B cell (primary cell): Measurements from ENCODE around the gene CBL. TPM values are rescaled to one million over a fixed set of nuclear protein-coding genes. Genes with fewer than 3 reads are reported as not detected.

Experiments used
- ATAC-seq: fragments of 200-7000 bp; cut with Tn5 transposase; one replicate; pipeline ENCODE4 v1.10.0; 2021; ENCODE audit warnings: low read depth, mild to moderate bottlenecking, moderate number of reproducible peaks, moderate library complexity
- CTCF ChIA-PET: fragments of 350-600 bp; sonication (Branson Sonifier 250); formaldehyde crosslinking; loops from one replicate; lab custom pipeline; 2021; ENCODE audit warnings: antibody characterized with exemption, inconsistent platforms; lab: Charles Lee
- POLR2A ChIA-PET: fragments of 350-600 bp; sonication (Branson Sonifier 250); formaldehyde crosslinking; loops from one replicate; lab custom pipeline; 2021; ENCODE audit warnings: antibody characterized with exemption; lab: Charles Lee
- DNase-seq: peaks from one replicate; pipeline ENCODE4 v3.0.0; 2013
- H2AFZ ChIP-seq: 2 replicates; pipeline ENCODE4 v1.6.1; 2012; ENCODE audit warnings: mild to moderate bottlenecking, low read depth, low read length; ENCODE audit not compliant: insufficient read depth, poor library complexity, severe bottlenecking
- H3K27ac ChIP-seq, 2 donors: 1 replicate in 1 of 2; 2 replicates in 1 of 2; pipeline ENCODE4 v1.5.1; 2012 to 2013; ENCODE audit warnings: low read length in 2 of 2, mild to moderate bottlenecking in 2 of 2, moderate library complexity in 1 of 2
- H3K27me3 ChIP-seq, 4 experiments: fragments of 200-600 bp in 1 of 4; sonication (generic) in 1 of 4; replicated peaks in 1 of 4; 1 replicate in 2 of 4; 2 replicates in 2 of 4; pipeline versions ENCODE4 v1.6.1 to v1.7.0; 2013 to 2016; ENCODE audit warnings: low read length in 3 of 4, mild to moderate bottlenecking in 2 of 4, mixed read lengths in 1 of 4, moderate library complexity in 1 of 4; ENCODE audit not compliant: insufficient read depth in 4 of 4, control insufficient read depth in 3 of 4; ENCODE audit errors: control extremely low read depth in 1 of 4
- H3K36me3 ChIP-seq, 2 experiments: replicated peaks in 1 of 2; 1 replicate in 1 of 2; 2 replicates in 1 of 2; pipeline versions ENCODE4 v1.6.1 to v1.7.1; 2013; ENCODE audit warnings: low read length in 1 of 2; ENCODE audit not compliant: insufficient read depth in 2 of 2, control insufficient read depth in 1 of 2; ENCODE audit errors: control extremely low read depth in 1 of 2, extremely low read depth in 1 of 2
- H3K4me1 ChIP-seq, 2 donors: fragments of 200-600 bp in 1 of 2; sonication (generic) in 1 of 2; 1 replicate in 1 of 2; 2 replicates in 1 of 2; pipeline versions ENCODE4 v1.5.1 to v1.6.1; 2013 to 2017; ENCODE audit warnings: low read length in 2 of 2; ENCODE audit not compliant: control insufficient read depth in 2 of 2, insufficient read depth in 2 of 2
- H3K4me2 ChIP-seq: replicated peaks from 2 replicates; pipeline ENCODE3; 2012; ENCODE audit warnings: mild to moderate bottlenecking, low read depth, low read length; ENCODE audit not compliant: poor library complexity, severe bottlenecking
- H3K4me3 ChIP-seq, 5 experiments: fragments of 200-600 bp in 1 of 5; sonication (generic) in 1 of 5; 1 replicate in 3 of 5; 2 replicates in 2 of 5; pipeline versions ENCODE4 v1.5.1 to v1.7.0; 2011 to 2016; ENCODE audit warnings: low read length in 4 of 5, mild to moderate bottlenecking in 4 of 5, low read depth in 2 of 5, control low read depth in 1 of 5, moderate library complexity in 1 of 5; ENCODE audit not compliant: insufficient read depth in 1 of 5; ENCODE audit errors: control extremely low read depth in 1 of 5, extremely low read depth in 1 of 5
- H3K79me2 ChIP-seq: fragments of 200-600 bp; sonication (generic); one replicate; pipeline ENCODE4 v1.6.0; 2016; ENCODE audit warnings: low read length; ENCODE audit not compliant: control insufficient read depth, insufficient read depth
- H3K9ac ChIP-seq: fragments of 200-600 bp; sonication (generic); 2 replicates; pipeline ENCODE4 v1.6.1; 2017; ENCODE audit warnings: mild to moderate bottlenecking, low read length, moderate library complexity
- H3K9me3 ChIP-seq, 3 donors: one replicate each; pipeline versions ENCODE4 v1.6.1 to v1.7.1; 2013; ENCODE audit warnings: low read length in 2 of 3; ENCODE audit not compliant: control insufficient read depth in 2 of 3, insufficient read depth in 1 of 3; ENCODE audit errors: control extremely low read depth in 1 of 3
- H4K20me1 ChIP-seq: 2 replicates; pipeline ENCODE4 v1.6.0; 2012; ENCODE audit warnings: mild to moderate bottlenecking, low read length; ENCODE audit not compliant: insufficient read depth, control insufficient read depth, poor library complexity, severe bottlenecking
- H3K27ac Mint-ChIP-seq: one replicate; pipeline ENCODE4 v1.8.0; 2021; ENCODE audit warnings: mixed read lengths
- H3K27me3 Mint-ChIP-seq: one replicate; pipeline ENCODE4 v1.8.0; 2021; ENCODE audit warnings: mixed read lengths
- H3K4me1 Mint-ChIP-seq: one replicate; pipeline ENCODE4 v1.8.0; 2021; ENCODE audit warnings: mixed read lengths
- H3K4me3 Mint-ChIP-seq: one replicate; pipeline ENCODE4 v1.8.0; 2021; ENCODE audit warnings: mixed read lengths
- H3K9me3 Mint-ChIP-seq: one replicate; pipeline ENCODE4 v1.8.0; 2022; ENCODE audit warnings: mixed read lengths; ENCODE audit not compliant: insufficient read depth
- EZH2 ChIP-seq: IDR thresholded peaks from 2 replicates; pipeline ENCODE4 v1.6.1; 2012; ENCODE audit warnings: borderline replicate concordance, low read depth, mild to moderate bottlenecking, moderate library complexity, low read length; ENCODE audit not compliant: insufficient read depth, poor library complexity, severe bottlenecking
- WGBS: methylation state at CpG from one replicate; pipeline ENCODE4 v1.1.5; 2013; ENCODE audit warnings: missing lambda C conversion rate; ENCODE audit not compliant: insufficient coverage; 5-methylcytosine and 5-hydroxymethylcytosine counted together
- intact Hi-C: fragments of 100-400 bp; cut with micrococcal nuclease; formaldehyde crosslinking; loops from one replicate; pipeline ENCODE4 v1.10.0; 2022
- polyA plus RNA-seq: library from polyadenylated mRNA; depleted of rRNA; stranded (reverse); fragments of >200 nt; gene quantifications from 2 replicates; pipeline ENCODE4 v1.2.3, GENCODE V29; 2012
- total RNA-seq, 2 donors: library from RNA; stranded (reverse); fragments of 120-200 nt in 1 of 2; gene quantifications; 1 replicate in 1 of 2; 2 replicates in 1 of 2; pipeline versions ENCODE4 v1.2.3 to v1.2.4, GENCODE V29; 2013 to 2022
- TF ChIP-seq, protein P1 (sequence below): fragments of 200-600 bp; IDR thresholded peaks from one replicate; pipeline ENCODE4 v1.8.0; 2022; ENCODE audit warnings: antibody characterized with exemption, mild to moderate bottlenecking

The CBL gene
- total and polyA plus RNA-seq, 2 donors (not counting 1 experiment from before 2014, with no cell fraction given), result 11.7 to 35.2 TPM

DNA sequence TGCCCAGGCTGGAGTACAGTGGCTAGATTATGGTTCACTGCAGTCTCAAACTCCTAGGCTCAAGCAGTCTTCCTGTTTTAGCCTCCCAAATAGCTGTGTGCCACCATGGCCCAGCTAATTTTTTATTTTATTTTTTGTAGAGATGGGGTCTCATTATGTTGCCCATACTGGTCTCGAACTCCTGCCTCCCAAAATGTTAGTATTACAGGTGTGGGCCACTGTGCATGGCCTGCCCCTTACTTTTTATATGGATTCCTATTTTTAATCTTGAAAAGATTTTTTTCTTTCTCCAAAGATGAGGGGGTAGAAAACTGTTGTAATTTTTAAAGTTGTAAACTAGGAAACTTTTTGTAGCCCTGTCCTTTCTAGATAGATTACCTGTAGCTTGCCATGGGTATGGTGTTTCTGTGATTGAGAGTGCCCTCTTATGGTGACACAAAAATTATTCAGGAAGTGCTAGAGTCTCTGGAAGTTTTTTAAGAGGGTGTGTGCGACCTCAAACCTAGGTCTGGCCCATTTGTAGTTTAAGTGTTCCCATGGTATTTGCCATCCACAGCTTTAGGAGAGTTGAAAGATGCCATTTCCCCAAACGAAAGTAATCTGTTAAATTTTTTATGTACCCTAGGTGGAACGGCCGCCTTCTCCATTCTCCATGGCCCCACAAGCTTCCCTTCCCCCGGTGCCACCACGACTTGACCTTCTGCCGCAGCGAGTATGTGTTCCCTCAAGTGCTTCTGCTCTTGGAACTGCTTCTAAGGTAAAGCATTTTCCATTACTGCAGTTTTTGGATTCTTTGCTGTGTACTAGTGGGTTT, 78.4 kb downstream of the CBL start:
- Mint-ChIP-seq H3K27ac (peak overlapping the region; percentile 8), H3K4me3 (no peak overlapping the region), H3K27me3 (no peaks in the 10 kb centered on the region), H3K9me3 (no peaks in the 10 kb centered on the region), H3K4me1 (peaks cover 6% of the 10 kb centered on the region)
- H3K79me2 ChIP-seq, result peaks cover 19% of the 10 kb centered on the region
- WGBS, result 100% methylated on average over 5 of the region's 9 CpGs
- H3K4me3 ChIP-seq, result no peak overlapping the region
- ChIA-PET CTCF (interaction anchor here (0.6 to 4.1 kb wide), 24 partner anchors 9 to 189 kb away, joined by 3 to 41 read pairs (median 4); partner anchors contain the start of genes C2CD2L, CBL and NLRX1), POLR2A (interaction anchor here (0.6 to 0.7 kb wide), 2 partner anchors 79 to 130 kb away, joined by 3 read pairs; no protein-coding TSS in a partner anchor)
- H3K9me3 ChIP-seq, result no peaks in the 10 kb centered on the region
- peak; percentile 74 for ATAC-seq
- H4K20me1 ChIP-seq, result peaks cover 4% of the 10 kb centered on the region
- intact Hi-C loops, result loop anchor here (1.0 kb wide), 3 partner anchors 79 to 139 kb away; partner anchors contain the start of gene NLRX1
- no peak overlapping the region for H3K4me2 ChIP-seq
- H3K27me3 ChIP-seq, result no peaks in the 10 kb centered on the region
- no peak overlapping the region for H2AFZ ChIP-seq
- H3K27ac ChIP-seq, result no peak overlapping the region
- peaks cover 20 to 45% of the 10 kb centered on the region in 2 experiments for H3K36me3 ChIP-seq
- H3K9ac ChIP-seq, result no peak overlapping the region
- DNase-seq, result peak; percentile 70
- TF ChIP-seq EZH2, result no peak
- TF ChIP-seq, protein P1, sequence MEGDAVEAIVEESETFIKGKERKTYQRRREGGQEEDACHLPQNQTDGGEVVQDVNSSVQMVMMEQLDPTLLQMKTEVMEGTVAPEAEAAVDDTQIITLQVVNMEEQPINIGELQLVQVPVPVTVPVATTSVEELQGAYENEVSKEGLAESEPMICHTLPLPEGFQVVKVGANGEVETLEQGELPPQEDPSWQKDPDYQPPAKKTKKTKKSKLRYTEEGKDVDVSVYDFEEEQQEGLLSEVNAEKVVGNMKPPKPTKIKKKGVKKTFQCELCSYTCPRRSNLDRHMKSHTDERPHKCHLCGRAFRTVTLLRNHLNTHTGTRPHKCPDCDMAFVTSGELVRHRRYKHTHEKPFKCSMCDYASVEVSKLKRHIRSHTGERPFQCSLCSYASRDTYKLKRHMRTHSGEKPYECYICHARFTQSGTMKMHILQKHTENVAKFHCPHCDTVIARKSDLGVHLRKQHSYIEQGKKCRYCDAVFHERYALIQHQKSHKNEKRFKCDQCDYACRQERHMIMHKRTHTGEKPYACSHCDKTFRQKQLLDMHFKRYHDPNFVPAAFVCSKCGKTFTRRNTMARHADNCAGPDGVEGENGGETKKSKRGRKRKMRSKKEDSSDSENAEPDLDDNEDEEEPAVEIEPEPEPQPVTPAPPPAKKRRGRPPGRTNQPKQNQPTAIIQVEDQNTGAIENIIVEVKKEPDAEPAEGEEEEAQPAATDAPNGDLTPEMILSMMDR, result peak; percentile 70
- peaks cover 3 to 5% of the 10 kb centered on the region in 2 donors for H3K4me1 ChIP-seq

DNA sequence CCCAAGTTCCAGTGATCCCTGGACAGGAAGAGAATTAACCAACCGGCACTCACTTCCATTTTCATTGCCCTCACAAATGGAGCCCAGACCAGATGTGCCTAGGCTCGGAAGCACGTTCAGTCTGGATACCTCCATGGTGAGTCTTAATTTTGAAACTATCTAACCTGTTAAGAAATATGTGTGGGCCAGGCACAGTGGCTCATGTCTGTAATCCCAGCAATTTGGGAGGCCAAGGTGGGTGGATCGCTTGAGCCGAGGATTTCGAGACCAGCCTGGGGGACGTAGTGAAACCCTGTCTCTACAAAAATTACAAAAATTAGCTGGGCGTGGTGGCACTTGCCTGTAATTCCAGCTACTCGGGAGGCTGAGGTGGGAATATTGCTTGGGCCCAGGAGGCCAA, 79.3 kb downstream of the CBL start:
- peaks cover 18 to 42% of the 10 kb centered on the region in 2 experiments for H3K36me3 ChIP-seq
- Mint-ChIP-seq H3K4me1 (peaks cover 6% of the 10 kb centered on the region), H3K27ac (no peak overlapping the region), H3K27me3 (no peaks in the 10 kb centered on the region), H3K4me3 (no peak overlapping the region), H3K9me3 (no peaks in the 10 kb centered on the region)
- no peak for ATAC-seq
- WGBS, result 96% methylated on average over 7 of the region's 9 CpGs
- no peak overlapping the region for H3K27ac ChIP-seq
- H3K79me2 ChIP-seq, result peaks cover 19% of the 10 kb centered on the region
- no peak overlapping the region for H3K9ac ChIP-seq
- peaks cover 0 to 2% (median 0%) of the 10 kb centered on the region in 3 donors for H3K9me3 ChIP-seq
- POLR2A ChIA-PET, result no interaction called here
- H2AFZ ChIP-seq, result no peak overlapping the region
- CTCF ChIA-PET, result interaction anchor here (1.1 to 4.1 kb wide), 12 partner anchors 12 to 179 kb away, joined by 3 to 41 read pairs (median 6); partner anchors contain the start of genes C2CD2L, CBL and NLRX1
- H3K27me3 ChIP-seq, result no peaks in the 10 kb centered on the region
- no peak for TF ChIP-seq EZH2
- TF ChIP-seq, protein P1, result no peak
- H4K20me1 ChIP-seq, result peaks cover 4% of the 10 kb centered on the region
- H3K4me2 ChIP-seq, result no peak overlapping the region
- intact Hi-C loops, result no loop called here
- no peak overlapping the region for H3K4me3 ChIP-seq
- DNase-seq, result no peak
- peaks cover 3 to 5% of the 10 kb centered on the region in 2 donors for H3K4me1 ChIP-seq
